Liver (tissue), 9 donors: ENCODE results near the gene AGPAT3. TPM values are rescaled to one million over a fixed set of nuclear protein-coding genes. Genes with fewer than 3 reads are reported as not detected.

Experiments
- DNase-seq: peaks from one replicate; pipeline ENCODE4 v3.0.0-alpha.2; 2017; ENCODE audit warnings: low spot score
- H3K27ac ChIP-seq, 2 donors: one replicate each; pipeline ENCODE4 v1.7.0; 2013; ENCODE audit warnings: inconsistent platforms in 2 of 2, low read length in 2 of 2, control low read depth in 1 of 2, low read depth in 1 of 2, mild to moderate bottlenecking in 1 of 2
- H3K27me3 ChIP-seq, 4 donors: one replicate each; pipeline versions ENCODE4 v1.6.1 to v1.7.0; 2013; ENCODE audit warnings: low read length in 3 of 4, inconsistent platforms in 1 of 4, mild to moderate bottlenecking in 1 of 4, moderate library complexity in 1 of 4; ENCODE audit not compliant: control insufficient read depth in 4 of 4, insufficient read depth in 4 of 4
- H3K36me3 ChIP-seq, 4 donors: one replicate each; pipeline versions ENCODE4 v1.6.1 to v1.7.0; 2013; ENCODE audit warnings: low read length in 3 of 4, mild to moderate bottlenecking in 3 of 4, low read depth in 1 of 4, moderate library complexity in 1 of 4; ENCODE audit not compliant: control insufficient read depth in 4 of 4, insufficient read depth in 3 of 4
- H3K4me1 ChIP-seq, 4 donors: one replicate each; pipeline versions ENCODE4 v1.6.1 to v1.7.0; 2013; ENCODE audit warnings: low read length in 3 of 4, mild to moderate bottlenecking in 3 of 4, moderate library complexity in 1 of 4; ENCODE audit not compliant: control insufficient read depth in 4 of 4, insufficient read depth in 4 of 4
- H3K4me3 ChIP-seq, 3 donors: one replicate each; pipeline versions ENCODE4 v1.6.1 to v1.7.0; 2013; ENCODE audit warnings: low read length in 3 of 3, control low read depth in 1 of 3, low read depth in 1 of 3, mild to moderate bottlenecking in 1 of 3
- H3K9ac ChIP-seq, 2 donors: one replicate each; pipeline ENCODE4 v1.7.0; 2013; ENCODE audit warnings: low read length in 2 of 2, mild to moderate bottlenecking in 2 of 2, moderate library complexity in 2 of 2, control low read depth in 1 of 2, low read depth in 1 of 2
- H3K9me3 ChIP-seq, 4 donors: one replicate each; pipeline versions ENCODE4 v1.6.1 to v1.7.0; 2013; ENCODE audit warnings: low read length in 3 of 4; ENCODE audit not compliant: control insufficient read depth in 4 of 4
- EGR1 ChIP-seq, 2 donors: IDR thresholded peaks; 2 replicates each; pipeline ENCODE4 v1.6.1; 2016 to 2018; ENCODE audit warnings: antibody characterized with exemption in 2 of 2, low read depth in 2 of 2
- FOXA1 ChIP-seq: IDR thresholded peaks from 2 replicates; pipeline ENCODE4 v1.6.1; 2016; ENCODE audit warnings: antibody characterized with exemption
- FOXA2 ChIP-seq: IDR thresholded peaks from 2 replicates; pipeline ENCODE4 v1.6.1; 2016; ENCODE audit warnings: antibody characterized with exemption
- GABPA ChIP-seq, 2 donors: IDR thresholded peaks in 1 of 2; conservative IDR thresholded peaks in 1 of 2; 2 replicates each; pipeline ENCODE4 v1.6.1; 2016; ENCODE audit warnings: antibody characterized with exemption in 2 of 2, mild to moderate bottlenecking in 1 of 2, moderate library complexity in 1 of 2
- HNF4A ChIP-seq, 2 donors: conservative IDR thresholded peaks; 2 replicates each; pipeline ENCODE4 v1.6.1; 2016; ENCODE audit warnings: antibody characterized with exemption in 2 of 2, mild to moderate bottlenecking in 2 of 2
- HNF4G ChIP-seq: IDR thresholded peaks from 2 replicates; pipeline ENCODE4 v1.6.1; 2016; ENCODE audit warnings: antibody characterized with exemption
- JUND ChIP-seq, 2 donors: IDR thresholded peaks; 2 replicates each; pipeline ENCODE4 v1.6.1; 2016; ENCODE audit warnings: antibody characterized with exemption in 2 of 2
- NR2F2 ChIP-seq: IDR thresholded peaks from 2 replicates; pipeline ENCODE4 v1.6.1; 2016; ENCODE audit warnings: antibody characterized with exemption
- RAD21 ChIP-seq, 2 donors: IDR thresholded peaks; 2 replicates each; pipeline ENCODE4 v1.6.1; 2016; ENCODE audit warnings: antibody characterized with exemption in 2 of 2, mild to moderate bottlenecking in 2 of 2
- RXRA ChIP-seq, 2 donors: IDR thresholded peaks; 2 replicates each; pipeline ENCODE4 v1.6.1; 2017 to 2018; ENCODE audit warnings: antibody characterized with exemption in 2 of 2, mild to moderate bottlenecking in 1 of 2
- SP1 ChIP-seq: IDR thresholded peaks from 2 replicates; pipeline ENCODE4 v1.6.1; 2018; ENCODE audit warnings: antibody characterized with exemption, mild to moderate bottlenecking
- TAF1 ChIP-seq: conservative IDR thresholded peaks from 2 replicates; pipeline ENCODE4 v1.6.1; 2016; ENCODE audit warnings: antibody characterized with exemption, mild to moderate bottlenecking
- YY1 ChIP-seq: IDR thresholded peaks from 2 replicates; pipeline ENCODE4 v1.6.1; 2016; ENCODE audit warnings: antibody characterized with exemption, mild to moderate bottlenecking
- WGBS: extraction: QIAGEN DNeasy Blood & Tissue Kit; methylation state at CpG from one replicate; pipeline ENCODE4 v1.1.7; 2013; 5-methylcytosine and 5-hydroxymethylcytosine counted together
- polyA plus RNA-seq, 2 donors: library from polyadenylated mRNA; stranded (reverse) in 1 of 2; unstranded in 1 of 2; fragments of 200-250 nt in 1 of 2; fragments of >200 nt in 1 of 2; fragmentation: Nextera tagmentation in 1 of 2; extraction: Ambion mirVana in 1 of 2; gene quantifications; one replicate each; pipeline versions ENCODE4 v1.2.1 to v1.2.3, GENCODE V29; 2013 to 2015
- total RNA-seq, 2 donors: library from RNA; depleted of rRNA; stranded (reverse); fragments of >200 nt; gene quantifications; one replicate each; pipeline ENCODE4 v1.2.3, GENCODE V29; 2014
- TF ChIP-seq, protein P1 (sequence below): IDR thresholded peaks from 2 replicates; pipeline ENCODE4 v1.6.1; 2016; ENCODE audit warnings: antibody characterized with exemption
- TF ChIP-seq, protein P2 (sequence below): IDR thresholded peaks from 2 replicates; pipeline ENCODE4 v1.6.1; 2016; ENCODE audit warnings: antibody characterized with exemption
- TF ChIP-seq, protein P3 (sequence below): IDR thresholded peaks from 2 replicates; pipeline ENCODE4 v1.6.1; 2016; ENCODE audit warnings: antibody characterized with exemption, mild to moderate bottlenecking
- TF ChIP-seq, protein P4 (sequence below): fragments of 150-350 bp; IDR thresholded peaks from 2 replicates; pipeline ENCODE4 v1.5.1; 2017; ENCODE audit warnings: improper control_type of control experiment, low read depth, low read length; ENCODE audit not compliant: missing input control
- TF ChIP-seq, protein P5 (sequence below): IDR thresholded peaks from 2 replicates; pipeline ENCODE4 v1.6.1; 2016; ENCODE audit warnings: antibody characterized with exemption
- donor health status: healthy.
- donor health status: healthy.
- donor health status: healthy.
- donor health status: healthy.
- donor health status: healthy.

The AGPAT3 gene
- total and polyA plus RNA-seq, 4 donors: 32.3 to 148 (median 59.8) TPM

DNA sequence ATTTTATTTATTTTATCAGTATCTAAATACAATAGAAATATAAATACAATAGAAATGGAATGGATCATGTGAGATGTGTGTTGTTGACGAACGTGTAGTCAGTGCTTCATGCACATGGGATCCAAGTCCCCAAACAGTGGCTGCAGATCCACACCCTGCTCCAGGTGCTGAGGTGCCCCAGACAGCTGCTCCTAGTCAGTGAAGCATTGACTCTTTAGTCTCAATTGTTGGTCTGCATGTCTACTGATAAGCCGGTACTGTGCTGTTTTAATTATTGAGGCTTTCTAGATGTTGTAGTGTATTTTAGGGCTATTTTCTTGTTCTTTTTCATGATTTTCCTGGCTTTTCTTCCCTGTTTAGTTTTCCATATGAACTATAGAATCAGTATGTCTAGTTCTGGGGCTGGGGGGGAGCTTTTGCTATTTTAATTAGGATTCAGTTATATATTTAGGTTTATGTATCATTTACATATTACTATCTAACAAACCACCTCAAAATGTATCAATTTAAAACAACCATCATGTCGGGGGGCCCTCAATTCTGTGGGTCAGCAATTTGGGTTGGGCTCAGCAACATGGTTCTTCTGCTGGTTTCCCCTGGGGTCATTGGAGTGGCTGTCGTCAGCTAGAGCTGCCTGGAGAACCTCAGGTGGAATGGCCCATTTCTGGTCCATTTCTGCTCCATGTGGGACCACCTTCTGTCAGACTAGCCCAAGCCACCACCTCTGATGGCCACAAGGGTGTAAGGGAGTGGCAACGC, 83.9 kb downstream of the AGPAT3 start:
- no peak for TF ChIP-seq SP1
- TF ChIP-seq HNF4A (conservative IDR thresholded peaks at IDR 0.05): no peak
- TF ChIP-seq GABPA (IDR thresholded peaks at IDR 0.05 in 1 of 2, conservative IDR thresholded peaks at IDR 0.05 in 1 of 2): no peak
- TF ChIP-seq TAF1: no peak
- no peak for TF ChIP-seq NR2F2
- TF ChIP-seq, protein P1, sequence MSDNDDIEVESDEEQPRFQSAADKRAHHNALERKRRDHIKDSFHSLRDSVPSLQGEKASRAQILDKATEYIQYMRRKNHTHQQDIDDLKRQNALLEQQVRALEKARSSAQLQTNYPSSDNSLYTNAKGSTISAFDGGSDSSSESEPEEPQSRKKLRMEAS: no peak
- TF ChIP-seq RXRA (IDR thresholded peaks at IDR 0.05): no peak
- no peak for TF ChIP-seq RAD21 (IDR thresholded peaks at IDR 0.05)
- TF ChIP-seq JUND (IDR thresholded peaks at IDR 0.05): no peak
- no peak for TF ChIP-seq FOXA1
- TF ChIP-seq, protein P2, sequence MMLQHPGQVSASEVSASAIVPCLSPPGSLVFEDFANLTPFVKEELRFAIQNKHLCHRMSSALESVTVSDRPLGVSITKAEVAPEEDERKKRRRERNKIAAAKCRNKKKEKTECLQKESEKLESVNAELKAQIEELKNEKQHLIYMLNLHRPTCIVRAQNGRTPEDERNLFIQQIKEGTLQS: no peak
- TF ChIP-seq, protein P3, sequence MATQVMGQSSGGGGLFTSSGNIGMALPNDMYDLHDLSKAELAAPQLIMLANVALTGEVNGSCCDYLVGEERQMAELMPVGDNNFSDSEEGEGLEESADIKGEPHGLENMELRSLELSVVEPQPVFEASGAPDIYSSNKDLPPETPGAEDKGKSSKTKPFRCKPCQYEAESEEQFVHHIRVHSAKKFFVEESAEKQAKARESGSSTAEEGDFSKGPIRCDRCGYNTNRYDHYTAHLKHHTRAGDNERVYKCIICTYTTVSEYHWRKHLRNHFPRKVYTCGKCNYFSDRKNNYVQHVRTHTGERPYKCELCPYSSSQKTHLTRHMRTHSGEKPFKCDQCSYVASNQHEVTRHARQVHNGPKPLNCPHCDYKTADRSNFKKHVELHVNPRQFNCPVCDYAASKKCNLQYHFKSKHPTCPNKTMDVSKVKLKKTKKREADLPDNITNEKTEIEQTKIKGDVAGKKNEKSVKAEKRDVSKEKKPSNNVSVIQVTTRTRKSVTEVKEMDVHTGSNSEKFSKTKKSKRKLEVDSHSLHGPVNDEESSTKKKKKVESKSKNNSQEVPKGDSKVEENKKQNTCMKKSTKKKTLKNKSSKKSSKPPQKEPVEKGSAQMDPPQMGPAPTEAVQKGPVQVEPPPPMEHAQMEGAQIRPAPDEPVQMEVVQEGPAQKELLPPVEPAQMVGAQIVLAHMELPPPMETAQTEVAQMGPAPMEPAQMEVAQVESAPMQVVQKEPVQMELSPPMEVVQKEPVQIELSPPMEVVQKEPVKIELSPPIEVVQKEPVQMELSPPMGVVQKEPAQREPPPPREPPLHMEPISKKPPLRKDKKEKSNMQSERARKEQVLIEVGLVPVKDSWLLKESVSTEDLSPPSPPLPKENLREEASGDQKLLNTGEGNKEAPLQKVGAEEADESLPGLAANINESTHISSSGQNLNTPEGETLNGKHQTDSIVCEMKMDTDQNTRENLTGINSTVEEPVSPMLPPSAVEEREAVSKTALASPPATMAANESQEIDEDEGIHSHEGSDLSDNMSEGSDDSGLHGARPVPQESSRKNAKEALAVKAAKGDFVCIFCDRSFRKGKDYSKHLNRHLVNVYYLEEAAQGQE: no peak
- TF ChIP-seq FOXA2: no peak
- no peak for TF ChIP-seq EGR1 (IDR thresholded peaks at IDR 0.05; ENCODE audit: low read depth in 2 of 2)
- TF ChIP-seq, protein P4, sequence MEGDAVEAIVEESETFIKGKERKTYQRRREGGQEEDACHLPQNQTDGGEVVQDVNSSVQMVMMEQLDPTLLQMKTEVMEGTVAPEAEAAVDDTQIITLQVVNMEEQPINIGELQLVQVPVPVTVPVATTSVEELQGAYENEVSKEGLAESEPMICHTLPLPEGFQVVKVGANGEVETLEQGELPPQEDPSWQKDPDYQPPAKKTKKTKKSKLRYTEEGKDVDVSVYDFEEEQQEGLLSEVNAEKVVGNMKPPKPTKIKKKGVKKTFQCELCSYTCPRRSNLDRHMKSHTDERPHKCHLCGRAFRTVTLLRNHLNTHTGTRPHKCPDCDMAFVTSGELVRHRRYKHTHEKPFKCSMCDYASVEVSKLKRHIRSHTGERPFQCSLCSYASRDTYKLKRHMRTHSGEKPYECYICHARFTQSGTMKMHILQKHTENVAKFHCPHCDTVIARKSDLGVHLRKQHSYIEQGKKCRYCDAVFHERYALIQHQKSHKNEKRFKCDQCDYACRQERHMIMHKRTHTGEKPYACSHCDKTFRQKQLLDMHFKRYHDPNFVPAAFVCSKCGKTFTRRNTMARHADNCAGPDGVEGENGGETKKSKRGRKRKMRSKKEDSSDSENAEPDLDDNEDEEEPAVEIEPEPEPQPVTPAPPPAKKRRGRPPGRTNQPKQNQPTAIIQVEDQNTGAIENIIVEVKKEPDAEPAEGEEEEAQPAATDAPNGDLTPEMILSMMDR: no peak
- no peak for TF ChIP-seq HNF4G
- TF ChIP-seq YY1: no peak
- TF ChIP-seq, protein P5, sequence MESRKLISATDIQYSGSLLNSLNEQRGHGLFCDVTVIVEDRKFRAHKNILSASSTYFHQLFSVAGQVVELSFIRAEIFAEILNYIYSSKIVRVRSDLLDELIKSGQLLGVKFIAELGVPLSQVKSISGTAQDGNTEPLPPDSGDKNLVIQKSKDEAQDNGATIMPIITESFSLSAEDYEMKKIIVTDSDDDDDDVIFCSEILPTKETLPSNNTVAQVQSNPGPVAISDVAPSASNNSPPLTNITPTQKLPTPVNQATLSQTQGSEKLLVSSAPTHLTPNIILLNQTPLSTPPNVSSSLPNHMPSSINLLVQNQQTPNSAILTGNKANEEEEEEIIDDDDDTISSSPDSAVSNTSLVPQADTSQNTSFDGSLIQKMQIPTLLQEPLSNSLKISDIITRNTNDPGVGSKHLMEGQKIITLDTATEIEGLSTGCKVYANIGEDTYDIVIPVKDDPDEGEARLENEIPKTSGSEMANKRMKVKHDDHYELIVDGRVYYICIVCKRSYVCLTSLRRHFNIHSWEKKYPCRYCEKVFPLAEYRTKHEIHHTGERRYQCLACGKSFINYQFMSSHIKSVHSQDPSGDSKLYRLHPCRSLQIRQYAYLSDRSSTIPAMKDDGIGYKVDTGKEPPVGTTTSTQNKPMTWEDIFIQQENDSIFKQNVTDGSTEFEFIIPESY: no peak
- DNase-seq: no peak
- Histone ChIP-seq H3K36me3 (peaks cover 0 to 4% (median 0%) of the 10 kb centered on the region in 4 donors), H3K9ac (no peak overlapping the region), H3K4me1 (peaks cover 0 to 7% (median 5%) of the 10 kb centered on the region in 4 donors), H3K9me3 (peaks cover 0 to 4% (median under 1%) of the 10 kb centered on the region in 4 donors), H3K27ac (no peak overlapping the region), H3K4me3 (no peak overlapping the region), H3K27me3 (no peaks in the 10 kb centered on the region)
- over 99% methylated on average over 6 of the region's 6 CpGs for WGBS
